HG02943 (cell line): Measurements from ENCODE around the gene IYD.

Experiments
- ATAC-seq: cut with Tn5 transposase; IDR thresholded peaks from one replicate; pipeline ENCODE4 v1.9.1; 2021; ENCODE audit warnings: mild to moderate bottlenecking, low read depth, moderate library complexity; ENCODE audit not compliant: unreplicated experiment

The IYD gene

DNA sequence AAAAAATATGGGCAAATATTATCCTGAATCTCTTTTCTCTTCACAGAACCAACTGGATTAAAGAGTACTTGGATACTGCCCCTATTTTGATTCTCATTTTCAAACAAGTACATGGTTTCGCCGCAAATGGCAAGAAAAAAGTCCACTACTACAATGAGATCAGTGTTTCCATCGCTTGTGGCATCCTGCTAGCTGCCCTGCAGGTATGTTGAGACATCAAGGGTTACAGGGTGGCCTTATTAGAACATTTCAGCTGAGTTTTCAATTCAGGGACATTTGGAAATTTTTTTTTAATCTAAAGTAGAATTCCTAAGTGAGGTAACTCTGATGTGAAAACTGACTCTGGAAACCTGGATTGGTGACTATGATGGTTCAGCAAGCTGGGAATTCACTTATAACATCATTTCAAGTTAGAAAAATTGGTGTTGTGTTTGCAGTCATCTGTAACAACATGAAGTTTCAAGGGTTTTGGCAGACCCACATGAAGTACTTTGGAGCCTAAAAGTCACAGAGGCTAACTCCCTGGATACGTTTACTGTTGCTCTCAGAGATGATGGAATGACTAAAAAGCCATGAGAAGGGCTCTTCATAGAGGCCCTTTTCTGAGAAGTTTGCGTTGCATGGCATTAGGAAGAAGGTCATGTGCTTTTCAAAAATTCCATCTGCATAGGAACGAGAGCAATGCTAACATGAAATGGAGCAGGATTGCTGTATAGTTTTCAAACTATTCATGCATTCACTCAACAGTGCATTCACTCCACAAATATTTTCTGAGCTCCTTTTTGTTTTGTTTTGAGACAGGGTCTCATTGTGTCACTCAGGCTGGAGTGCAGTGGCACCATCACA, 25.5 kb downstream of the IYD start:
- ATAC-seq = no peak

DNA sequence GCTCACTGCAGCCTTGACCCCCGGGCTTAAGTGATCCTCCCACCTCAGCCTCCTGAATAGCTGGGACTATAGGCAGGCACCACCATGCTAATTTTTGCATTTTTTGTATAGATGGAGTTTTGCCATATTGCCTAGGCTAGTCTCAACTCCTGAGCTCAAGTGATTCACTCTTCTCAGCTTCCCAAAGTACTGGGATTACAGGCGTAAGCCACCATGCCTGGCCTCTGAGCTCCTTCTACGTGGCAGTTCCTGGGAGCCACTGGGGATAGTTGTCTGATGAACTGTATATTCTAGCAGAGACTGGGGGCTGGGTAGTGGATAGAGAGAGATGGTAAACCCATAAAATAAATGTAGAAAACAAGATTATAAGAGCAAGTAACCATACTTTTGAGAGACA, 26.1 kb downstream of the IYD start:
- no peak for ATAC-seq

DNA sequence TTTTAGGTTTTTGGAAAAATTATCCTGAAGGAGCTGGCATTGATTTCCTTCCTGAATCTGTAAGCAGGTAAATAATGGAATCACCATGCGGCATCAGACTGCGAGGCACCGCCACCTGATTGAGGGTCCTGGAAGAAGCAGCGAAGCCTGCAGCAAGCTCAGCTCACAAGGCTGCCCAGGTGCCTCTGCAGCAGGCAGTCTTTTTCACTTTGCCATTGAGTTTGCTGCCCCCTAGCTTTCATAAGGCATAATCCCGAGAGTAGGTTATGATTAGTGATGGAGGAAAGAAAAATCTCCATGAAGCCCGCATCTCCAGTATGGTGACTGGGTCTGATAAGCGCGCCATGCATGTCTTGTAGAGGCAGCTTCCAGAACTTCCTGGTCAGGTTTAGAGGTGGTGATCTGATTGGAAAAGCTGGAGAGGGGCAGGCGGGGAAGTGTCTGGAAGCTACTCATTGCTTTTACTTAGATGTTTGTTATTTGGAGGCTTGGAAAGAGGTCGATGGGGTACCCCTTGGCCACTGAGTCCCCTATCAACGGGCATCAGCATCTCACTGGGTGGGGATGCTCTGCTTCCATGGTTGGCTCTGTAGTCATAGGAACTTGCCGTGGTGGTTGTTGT, 26.7 kb downstream of the IYD start:
- no peak for ATAC-seq

DNA sequence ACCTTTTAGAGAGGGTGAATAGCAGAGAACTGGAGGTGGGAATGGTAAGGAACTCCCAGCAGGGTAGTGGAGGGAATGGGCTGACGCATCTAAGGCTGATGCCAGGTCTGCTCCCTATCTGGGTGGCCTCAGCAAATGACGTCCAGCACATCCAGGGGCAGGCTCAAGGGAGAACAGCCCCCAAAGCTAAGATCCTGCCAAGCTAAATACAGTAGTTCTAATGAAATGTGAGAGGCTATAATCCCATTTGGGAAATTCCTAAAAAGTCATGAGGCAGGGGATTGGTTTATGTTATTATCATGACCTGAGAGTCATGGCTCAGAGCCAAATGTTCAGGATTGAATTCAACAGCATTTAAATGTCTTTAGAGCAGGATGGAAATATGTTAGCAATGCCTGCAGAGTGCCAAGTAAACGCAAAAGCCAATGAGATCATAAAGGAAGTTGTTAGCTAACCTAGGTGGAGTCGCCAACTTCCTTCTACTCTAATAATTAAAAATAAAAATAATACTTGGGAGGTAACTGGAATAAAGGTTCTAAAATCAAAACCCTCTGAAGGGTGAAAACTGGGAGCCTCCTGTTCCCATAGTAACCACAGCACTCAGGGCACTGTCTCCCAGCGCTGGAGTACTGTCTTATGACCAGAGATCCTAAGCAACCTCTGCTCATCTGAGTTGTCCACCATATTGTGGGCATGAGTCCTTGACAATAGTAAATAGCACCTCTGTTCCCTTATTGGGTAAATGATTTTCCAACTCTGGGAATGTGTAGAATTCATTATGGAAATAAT, 34.8 kb downstream of the IYD start:
- ATAC-seq = no peak

DNA sequence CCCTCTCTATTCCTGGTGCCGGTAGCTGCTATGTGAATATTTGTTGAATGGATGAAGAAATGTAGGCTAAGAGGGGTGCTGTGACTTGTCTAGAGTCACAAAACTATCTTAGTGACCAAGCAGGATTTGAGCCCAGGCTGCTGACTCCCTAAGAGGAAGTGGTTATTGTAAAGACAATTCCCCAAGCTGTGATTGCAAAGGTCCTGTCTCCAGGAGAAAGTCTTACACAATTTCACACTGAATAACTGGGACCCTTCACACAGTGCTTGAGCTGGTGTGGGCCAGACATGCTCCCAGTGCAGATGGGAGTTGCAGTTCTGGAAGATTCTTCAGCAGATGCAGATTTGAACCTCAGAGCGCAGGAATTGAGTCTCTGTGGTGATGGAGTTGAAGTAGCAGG, 38.1 kb downstream of the IYD start:
- no peak for ATAC-seq

DNA sequence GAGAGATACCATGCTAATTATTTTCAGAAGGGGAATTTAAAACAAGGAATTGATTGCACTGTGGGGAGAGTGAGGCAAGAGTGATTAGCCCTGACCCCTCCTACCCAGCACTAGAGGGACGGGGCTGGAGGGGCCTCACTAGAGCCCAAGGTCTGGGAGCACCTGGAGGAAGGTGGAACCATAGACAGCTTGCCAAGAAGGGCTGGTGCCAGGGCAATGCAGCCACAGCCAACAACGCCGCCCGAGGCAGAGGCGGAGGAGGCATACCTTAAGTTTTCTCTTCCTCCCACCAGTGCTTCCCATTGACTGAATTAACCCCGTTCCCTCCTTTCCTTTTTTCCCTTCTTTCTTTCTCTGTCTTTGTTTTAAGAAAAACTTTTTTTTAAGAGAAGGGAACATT, 40.0 kb downstream of the IYD start:
- ATAC-seq = no peak

DNA sequence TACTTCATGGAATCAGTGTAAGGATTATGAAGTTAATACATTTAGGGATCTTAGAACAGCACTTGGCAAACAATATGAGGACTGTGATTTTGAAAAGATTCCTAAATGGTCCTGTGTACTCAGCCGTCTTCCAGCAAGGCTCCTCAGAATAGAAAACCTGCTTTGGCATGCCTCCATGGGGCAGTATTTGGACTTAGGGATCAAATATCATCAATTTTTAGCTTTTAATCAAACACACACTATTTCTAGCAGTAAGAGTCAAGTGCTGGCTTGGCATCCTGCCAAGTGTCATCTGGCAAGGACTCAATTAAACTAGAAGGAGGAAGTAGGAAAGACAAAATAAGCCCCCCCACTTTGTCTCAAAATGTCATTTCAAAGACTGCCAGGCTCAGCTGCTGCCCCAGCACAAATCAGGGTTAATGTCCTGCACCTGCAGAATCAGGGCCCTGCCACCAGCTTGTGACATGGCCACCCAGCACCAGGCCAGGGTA, 40.8 kb downstream of the IYD start:
- ATAC-seq = no peak

DNA sequence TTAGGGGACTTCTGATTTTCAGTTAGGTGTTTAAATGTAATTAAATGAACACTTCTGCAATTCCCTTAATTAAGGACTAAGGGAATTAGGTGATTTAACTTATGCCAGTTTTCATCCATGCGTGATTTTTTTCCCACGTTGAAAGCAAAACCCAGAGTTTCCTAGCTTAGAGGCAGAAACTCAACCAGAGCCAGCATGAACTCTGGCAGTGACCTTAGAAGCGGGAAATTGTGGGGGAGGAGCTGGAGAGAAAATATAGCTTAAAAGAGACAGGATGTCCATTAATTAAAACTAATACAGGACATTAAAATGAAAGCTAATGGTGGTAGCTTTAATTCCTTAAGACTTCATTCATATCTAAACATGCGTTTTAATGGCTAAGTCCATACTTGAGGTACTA, 41.6 kb downstream of the IYD start:
- ATAC-seq = no peak

DNA sequence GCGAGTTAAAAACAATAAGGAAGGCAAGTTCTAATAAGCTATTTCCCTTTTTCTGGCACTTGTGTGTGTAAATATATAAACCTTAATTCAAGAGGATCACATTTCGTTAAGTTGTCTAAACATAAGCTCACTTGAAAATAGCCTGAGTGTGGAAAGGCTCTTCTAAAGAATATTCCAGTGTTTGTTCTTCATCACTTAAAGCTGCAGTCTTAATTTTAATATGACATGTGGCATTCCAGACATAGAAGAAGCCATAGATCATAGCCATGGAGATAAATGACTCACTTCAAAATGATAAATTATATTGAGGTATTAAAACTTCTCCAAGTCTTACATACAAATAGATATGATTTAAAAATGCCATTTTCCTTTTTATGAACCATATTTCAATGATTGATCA, 42.1 kb downstream of the IYD start:
- ATAC-seq = no peak

DNA sequence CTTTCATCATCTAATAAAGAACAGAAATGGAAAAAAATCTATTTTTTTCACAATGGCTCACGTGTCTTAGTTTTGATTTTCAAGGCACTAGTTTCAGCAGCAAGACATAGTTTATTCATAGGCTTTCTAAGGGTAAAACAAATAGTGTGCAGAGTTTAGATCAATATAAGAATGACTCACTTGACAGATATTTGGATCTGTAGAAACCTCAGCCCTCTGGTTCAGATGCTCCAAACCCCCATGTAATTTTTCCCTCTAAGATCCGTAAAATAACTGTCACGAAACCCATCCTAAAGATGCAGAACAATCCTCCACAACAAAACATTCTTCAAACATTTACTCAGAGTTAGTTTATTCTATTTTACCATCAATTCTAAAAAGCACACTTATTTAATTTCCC, 43.4 kb downstream of the IYD start:
- no peak for ATAC-seq

DNA sequence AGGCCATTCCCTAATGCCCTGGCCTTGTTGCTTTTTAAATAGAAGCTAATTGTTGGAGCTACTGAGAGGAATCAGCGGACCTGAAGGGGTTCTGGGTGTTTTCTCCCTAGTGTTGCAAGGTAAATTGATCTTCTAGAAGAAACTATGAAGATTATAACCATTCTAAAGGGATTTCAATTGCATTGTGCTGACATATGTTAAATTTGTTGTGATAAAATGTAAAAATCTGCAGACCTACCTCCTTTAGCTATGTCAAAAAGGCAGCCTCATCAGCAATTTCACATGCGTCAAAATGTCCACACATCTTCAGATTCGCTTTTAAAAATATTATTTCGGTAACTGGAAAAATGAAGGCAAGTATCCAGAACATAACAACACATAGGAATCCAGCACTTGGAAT, 44.4 kb downstream of the IYD start:
- no peak for ATAC-seq

DNA sequence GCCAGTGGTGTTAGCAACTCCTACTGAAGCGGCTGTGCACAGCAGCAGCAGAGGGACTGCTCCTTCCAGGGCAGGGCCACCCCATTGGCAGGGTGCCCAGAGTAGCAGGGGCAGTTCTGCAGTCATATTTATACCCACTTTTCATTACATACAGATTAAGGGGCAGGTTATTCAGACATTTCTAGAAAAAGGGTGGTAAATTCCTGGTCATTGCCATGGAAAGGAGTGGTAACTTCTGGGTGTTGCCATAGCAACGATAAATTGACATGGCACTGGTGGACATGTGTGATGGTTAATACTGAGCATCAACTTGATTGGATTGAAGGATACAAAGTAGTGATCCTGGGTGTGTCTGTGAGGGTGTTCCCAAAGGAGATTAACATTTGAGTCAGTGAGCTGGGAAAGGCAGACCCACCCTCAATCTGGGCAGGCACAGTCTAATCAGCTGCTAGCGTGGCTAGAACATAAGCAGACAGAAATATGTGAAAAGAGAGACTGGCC, 45.0 kb downstream of the IYD start:
- no peak for ATAC-seq

DNA sequence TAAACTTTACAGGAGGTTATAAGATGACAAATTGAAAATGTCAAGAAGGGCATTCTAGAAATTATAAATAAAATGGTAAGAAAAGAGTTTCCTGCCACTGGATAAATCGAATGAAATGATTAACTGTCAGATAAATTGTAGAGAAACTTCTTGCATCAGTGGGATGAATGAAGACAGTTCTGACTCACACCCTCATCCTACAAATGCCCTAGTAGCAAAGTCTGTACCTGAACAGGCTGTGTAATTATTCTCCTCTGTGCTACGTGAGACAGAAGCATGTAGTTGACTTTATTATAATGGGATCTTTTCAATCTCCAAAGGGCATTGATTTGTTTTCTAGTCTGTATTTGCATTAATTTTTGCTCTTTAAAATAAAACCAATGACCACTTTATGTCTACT, 47.3 kb downstream of the IYD start:
- no peak for ATAC-seq

DNA sequence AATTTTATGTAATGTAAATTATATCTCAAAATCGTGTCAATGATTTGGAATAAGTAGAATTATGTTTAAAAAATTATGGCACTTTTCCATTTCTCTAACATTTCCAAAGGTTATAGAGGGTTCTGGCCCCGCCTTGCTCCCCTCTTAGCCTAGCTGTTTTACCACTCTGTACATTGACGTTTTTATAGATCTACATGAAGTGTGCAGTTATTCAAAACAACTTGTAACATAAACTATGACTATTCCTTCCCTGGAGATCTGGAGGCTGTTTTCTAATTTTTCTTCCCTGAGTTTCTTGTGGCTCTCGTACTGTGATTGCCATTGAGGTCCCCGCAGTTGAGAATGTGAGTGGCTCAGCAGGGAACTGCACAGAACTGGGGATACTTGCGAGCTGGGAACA, 48.4 kb downstream of the IYD start:
- ATAC-seq = no peak

DNA sequence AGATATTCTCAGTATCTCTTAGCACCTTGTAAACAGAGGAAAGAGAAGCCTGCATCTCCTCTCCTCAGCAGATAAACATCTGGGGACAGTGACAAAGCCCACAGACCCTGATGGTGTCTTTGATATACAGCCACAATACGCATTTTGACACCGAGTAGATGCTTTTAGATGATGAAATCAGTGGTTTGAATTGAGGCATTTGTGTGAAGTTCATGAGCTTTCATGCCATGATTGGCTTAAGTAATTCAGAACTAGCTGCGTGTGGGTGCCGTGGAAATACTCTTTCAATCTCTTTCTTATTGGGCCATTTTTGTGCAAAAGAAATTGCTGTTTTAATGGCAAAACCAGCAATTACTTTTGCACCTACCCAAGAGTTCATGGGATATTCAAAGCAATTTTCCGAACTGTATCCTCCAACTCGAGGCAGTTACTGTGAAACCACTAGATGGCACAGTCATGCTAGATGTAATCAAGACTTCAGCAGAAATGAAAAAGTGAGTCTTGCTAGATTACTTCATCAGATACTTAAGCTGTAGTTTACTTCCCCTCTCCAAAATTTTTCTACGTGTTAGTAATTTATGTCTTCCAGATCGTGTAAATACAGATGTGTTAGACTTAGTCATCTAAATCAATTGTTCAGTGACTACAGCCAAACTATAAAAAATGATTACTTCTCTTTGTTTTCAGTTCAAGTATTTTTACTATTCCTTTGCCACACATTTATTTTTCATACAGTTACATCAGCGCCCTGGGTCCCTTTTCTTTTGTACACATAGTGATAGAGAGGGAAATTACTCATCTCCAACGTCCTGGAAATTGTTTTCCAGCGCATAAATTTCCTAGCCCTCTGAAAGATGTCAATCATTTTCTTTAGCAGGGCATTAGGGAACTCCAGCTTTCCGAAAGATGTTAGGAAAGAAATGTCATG, 49.4 kb downstream of the IYD start:
- ATAC-seq = peak; percentile 78

DNA sequence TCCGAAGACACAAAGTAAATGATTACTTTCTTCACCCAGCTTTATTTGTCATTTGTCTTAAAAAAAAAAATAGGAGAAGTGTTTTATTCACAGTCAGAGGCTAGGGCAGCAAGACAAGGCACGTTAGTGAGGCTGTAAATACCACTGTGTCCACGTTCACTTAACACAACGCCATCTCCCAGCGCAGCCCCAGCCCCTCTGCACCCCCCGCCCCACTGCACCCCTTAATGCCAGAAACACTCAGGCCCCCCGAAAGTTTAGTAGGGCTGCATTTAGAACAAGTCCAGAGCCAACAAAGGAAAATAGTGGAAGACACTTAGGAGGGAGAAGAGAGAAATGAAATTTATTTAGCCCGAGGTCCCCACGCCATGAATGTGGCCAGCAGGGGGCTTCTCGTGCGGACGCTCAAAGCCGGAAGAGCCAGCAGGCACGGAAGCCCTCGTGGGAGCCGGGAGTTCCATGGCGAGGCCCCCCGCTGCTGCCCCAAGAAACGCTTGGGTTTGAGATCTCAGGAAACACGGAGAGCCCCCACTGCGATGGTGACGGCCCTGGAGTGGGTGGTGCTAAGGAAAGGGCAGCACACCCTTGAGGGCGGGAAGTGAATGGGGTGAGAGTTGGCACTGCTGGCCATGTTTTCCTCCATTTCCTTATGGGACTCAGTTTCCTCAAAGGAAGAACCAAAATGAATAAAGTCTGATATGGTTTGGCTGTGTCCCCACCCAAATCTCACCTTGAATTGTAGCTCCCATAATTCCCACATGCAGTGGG, 50.2 kb downstream of the IYD start:
- no peak for ATAC-seq

DNA sequence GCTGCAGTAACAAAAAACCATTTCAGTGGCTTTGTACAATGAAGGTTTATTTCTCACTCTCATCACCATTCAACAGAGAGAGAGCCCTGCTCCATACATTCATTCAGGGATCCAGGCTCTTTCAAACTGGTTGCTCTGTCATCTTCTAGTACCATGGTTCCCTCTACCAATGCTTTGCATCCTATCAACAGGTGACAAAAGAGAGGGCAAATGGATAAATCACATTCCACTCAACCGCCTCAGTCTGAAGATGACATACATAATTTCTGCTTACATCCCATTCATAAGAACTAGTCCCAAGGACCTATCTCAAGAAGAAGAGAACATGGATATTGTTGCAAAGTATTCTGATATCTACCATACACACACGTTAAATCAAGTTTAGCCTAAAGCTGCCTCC, 51.6 kb downstream of the IYD start:
- ATAC-seq = no peak

DNA sequence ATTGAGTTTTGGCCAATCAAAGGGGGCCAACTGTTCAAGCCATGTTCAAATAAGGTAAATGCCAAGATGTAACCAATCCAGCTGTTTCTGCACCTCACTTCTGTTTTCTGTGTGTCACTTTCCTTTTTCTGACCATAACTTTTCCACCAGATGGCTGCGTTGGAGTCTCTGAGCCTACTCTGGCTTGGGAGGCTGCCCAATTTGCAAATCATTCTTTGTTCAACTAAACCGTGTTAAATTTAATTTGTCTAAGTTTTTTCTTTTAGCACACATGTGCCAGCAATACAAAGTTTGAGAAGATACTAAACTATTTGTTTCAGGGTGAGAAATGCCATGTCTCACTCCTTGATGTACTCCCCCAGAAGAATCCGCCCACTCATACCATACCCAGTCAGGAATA, 52.1 kb downstream of the IYD start:
- no peak for ATAC-seq

DNA sequence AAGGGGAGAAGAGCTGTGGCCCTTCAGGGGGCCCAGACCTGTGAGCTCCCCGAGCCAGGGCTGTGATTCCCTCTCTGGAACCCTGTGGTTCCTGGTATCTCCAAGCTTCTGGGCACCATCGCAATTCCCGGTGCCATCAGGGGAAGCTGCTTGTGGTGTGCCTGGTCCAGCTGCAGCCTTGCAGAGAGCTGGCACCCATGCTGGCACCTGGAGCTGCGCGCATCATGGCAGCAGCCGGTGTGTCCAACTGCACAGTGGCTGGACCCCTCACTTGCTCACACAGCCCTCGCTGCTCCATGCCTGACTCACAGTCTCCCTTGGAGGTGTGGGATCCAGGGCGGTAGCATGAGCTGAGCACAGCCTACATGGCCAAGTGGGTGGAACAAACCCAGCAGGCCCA, 56.7 kb downstream of the IYD start:
- ATAC-seq = no peak
